ENCODE measurements around the gene PGM2. TPM values are rescaled to one million over a fixed set of nuclear protein-coding genes. Genes with fewer than 3 reads are reported as not detected.

PGM2 gene
- total and polyA plus RNA-seq, 8 donors = 2.1 to 15.1 (median 7.6) TPM

DNA sequence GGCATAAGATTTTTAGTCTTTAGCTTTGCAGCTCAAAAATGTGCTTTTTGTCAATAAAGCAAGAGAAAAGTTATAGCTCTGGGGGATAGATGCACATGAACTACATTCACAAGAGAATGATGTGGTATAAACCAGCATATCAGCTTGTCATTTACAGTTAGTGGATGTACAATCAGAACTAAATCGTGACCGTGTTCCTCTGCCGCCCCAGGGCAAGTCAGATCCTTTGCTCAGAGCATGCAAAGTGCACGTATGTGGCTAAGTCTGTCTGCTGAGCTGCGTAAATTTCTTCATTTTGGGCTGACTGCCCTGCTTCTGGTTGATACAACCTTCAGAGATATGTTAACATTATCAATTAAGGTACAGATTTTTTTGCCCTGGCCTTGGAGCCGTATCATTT lies 9.3 kb downstream of the PGM2 start:
- TF ChIP-seq, protein P1, sequence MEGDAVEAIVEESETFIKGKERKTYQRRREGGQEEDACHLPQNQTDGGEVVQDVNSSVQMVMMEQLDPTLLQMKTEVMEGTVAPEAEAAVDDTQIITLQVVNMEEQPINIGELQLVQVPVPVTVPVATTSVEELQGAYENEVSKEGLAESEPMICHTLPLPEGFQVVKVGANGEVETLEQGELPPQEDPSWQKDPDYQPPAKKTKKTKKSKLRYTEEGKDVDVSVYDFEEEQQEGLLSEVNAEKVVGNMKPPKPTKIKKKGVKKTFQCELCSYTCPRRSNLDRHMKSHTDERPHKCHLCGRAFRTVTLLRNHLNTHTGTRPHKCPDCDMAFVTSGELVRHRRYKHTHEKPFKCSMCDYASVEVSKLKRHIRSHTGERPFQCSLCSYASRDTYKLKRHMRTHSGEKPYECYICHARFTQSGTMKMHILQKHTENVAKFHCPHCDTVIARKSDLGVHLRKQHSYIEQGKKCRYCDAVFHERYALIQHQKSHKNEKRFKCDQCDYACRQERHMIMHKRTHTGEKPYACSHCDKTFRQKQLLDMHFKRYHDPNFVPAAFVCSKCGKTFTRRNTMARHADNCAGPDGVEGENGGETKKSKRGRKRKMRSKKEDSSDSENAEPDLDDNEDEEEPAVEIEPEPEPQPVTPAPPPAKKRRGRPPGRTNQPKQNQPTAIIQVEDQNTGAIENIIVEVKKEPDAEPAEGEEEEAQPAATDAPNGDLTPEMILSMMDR (IDR thresholded peaks at IDR 0.05) = no peak

DNA sequence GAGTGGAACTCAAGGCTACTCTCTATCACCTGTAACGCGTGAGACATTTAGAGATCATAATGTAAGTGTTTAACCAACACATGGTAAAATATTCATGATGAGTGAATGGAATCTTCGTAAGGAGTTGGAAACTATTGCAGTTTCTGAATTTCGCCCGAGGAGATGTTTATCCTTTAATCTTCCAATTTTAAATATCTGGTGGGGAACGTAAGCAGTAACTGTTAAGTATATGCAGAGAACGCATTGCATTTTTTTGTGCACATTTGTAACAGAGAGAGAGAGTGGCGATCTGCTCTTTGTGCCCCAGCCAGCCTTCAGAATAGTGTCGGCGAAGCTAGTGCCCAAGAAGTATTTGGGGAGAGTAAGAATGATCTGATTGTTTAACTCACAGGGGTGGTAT lies 9.8 kb downstream of the PGM2 start:
- no peaks in the 10 kb centered on the region for H3K9me3 ChIP-seq
- WGBS, 2 donors = 91 to 93% methylated on average over 10 of the region's 10 CpGs
- H3K27me3 ChIP-seq = no peaks in the 10 kb centered on the region
- TF ChIP-seq, protein P1 (IDR thresholded peaks at IDR 0.05) = no peak
- FAIRE-seq = no peak
- H3K27ac ChIP-seq = no peak overlapping the region
- no peak for DNase-seq
- H3K36me3 ChIP-seq = peaks cover 0 to 4% (median 0%) of the 10 kb centered on the region in 3 donors
- H3K4me3 ChIP-seq = no peak overlapping the region
- intact Hi-C loops (cut with DNase I) = no loop called here
- no peaks in the 10 kb centered on the region for H3K4me1 ChIP-seq
- ATAC-seq = no peak

More for the DNA sequence above, 9.3 kb downstream of the PGM2 start:
- H3K27ac ChIP-seq = no peak overlapping the region
- no peaks in the 10 kb centered on the region for H3K9me3 ChIP-seq
- peaks cover 0 to 4% (median 0%) of the 10 kb centered on the region in 3 donors for H3K36me3 ChIP-seq
- ATAC-seq = no peak
- DNase-seq = no peak
- FAIRE-seq = no peak
- intact Hi-C loops (cut with DNase I) = no loop called here
- 79% methylated on average over 6 of the region's 6 CpGs for WGBS, 2 donors
- H3K4me3 ChIP-seq = no peak overlapping the region
- no peaks in the 10 kb centered on the region for H3K27me3 ChIP-seq
- H3K4me1 ChIP-seq = no peaks in the 10 kb centered on the region

DNA sequence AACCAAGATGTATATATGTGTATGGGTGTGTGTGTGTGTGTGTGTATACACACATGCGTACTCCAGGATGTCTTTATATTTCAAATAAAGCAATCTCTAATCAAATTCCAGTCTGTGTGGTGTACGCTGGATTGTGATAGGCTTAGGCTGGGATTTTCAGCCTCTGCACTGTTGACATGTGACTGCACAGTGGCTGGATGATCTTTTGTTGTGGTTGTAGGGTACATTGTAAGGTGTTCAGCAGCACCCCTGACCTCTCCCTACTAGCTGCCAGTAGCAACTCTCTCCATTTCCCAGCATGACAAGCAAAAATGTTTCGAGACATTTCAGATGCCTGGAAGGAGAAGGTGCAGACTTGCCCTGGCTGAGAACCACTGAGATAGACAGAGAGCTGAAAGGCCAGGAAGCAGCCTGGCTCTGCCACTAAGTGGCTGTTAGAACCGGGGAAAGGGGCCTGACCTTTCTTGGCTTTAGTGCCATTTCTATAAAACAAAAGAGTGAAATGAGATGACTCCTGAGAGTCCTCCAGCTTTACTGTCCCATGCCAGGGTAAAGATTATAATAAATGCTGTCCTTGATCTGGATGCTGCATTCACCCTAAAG lies 10.5 kb downstream of the PGM2 start:
- H3K36me3 ChIP-seq = peaks cover 0 to 4% (median 0%) of the 10 kb centered on the region in 3 donors
- no peaks in the 10 kb centered on the region for H3K9me3 ChIP-seq
- DNase-seq (no peak), FAIRE-seq (no peak), ATAC-seq (no peak)
- WGBS, 2 donors = 91 to 92% methylated on average over 4 of the region's 4 CpGs
- H3K27ac ChIP-seq = no peak overlapping the region
- H3K27me3 ChIP-seq = no peaks in the 10 kb centered on the region
- intact Hi-C loops (cut with DNase I) = no loop called here
- H3K4me1 ChIP-seq = no peaks in the 10 kb centered on the region
- H3K4me3 ChIP-seq = no peak overlapping the region
- TF ChIP-seq, protein P1 (IDR thresholded peaks at IDR 0.05) = no peak

DNA sequence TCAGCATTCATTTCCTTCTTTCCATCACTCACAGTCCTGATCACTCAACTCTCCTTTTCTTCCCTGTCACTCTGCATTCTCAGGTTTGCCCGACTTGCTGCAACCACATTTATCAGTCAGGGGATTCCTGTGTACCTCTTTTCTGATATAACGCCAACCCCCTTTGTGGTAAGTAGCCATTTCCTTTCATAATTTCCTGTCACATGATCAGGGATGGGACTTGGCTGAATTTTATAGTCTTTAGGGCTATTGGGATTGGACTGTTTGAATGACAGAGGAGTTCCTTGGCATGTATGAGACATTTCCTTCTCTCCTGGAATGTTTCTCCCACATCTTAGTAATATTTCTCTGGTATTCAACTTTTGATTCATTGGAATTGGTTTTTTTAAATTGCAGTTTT lies 11.0 kb downstream of the PGM2 start:
- Histone ChIP-seq H3K4me1 (no peaks in the 10 kb centered on the region), H3K27ac (no peak overlapping the region), H3K36me3 (peaks cover 0 to 4% (median 0%) of the 10 kb centered on the region in 3 donors), H3K4me3 (no peak overlapping the region), H3K27me3 (no peaks in the 10 kb centered on the region), H3K9me3 (no peaks in the 10 kb centered on the region)
- no peak for FAIRE-seq
- no peak for ATAC-seq
- TF ChIP-seq, protein P1 (IDR thresholded peaks at IDR 0.05) = no peak
- DNase-seq = no peak
- intact Hi-C loops (cut with DNase I) = no loop called here
- WGBS, 2 donors = 83 to 86% methylated on average over 2 of the region's 2 CpGs

DNA sequence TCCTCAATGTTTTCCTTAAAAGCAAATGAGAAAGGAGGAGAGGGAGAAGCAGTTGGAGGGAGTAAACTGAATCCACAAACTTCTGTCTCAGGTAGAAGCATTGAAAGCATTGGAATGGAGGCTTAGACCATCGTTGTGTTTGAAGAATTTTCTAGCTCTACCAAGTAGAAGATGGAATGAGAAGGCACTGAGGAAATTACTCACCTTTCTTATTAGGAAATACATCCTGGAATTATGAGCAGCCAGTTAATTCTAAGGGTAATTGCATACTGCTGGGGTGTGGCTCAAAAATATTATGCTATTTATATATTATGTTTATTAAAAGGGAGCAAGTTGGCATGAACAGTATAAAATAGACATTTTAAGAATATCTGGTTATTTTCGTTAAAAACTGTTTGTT lies 12.9 kb downstream of the PGM2 start:
- no peaks in the 10 kb centered on the region for H3K4me1 ChIP-seq
- H3K4me3 ChIP-seq = no peak overlapping the region
- no peak overlapping the region for H3K27ac ChIP-seq
- FAIRE-seq (no peak), DNase-seq (no peak), ATAC-seq (no peak)
- no peaks in the 10 kb centered on the region for H3K9me3 ChIP-seq
- H3K36me3 ChIP-seq = peaks cover 0 to 4% (median 0%) of the 10 kb centered on the region in 3 donors
- H3K27me3 ChIP-seq = no peaks in the 10 kb centered on the region
- 59 to 62% methylated on average over 2 of the region's 2 CpGs for WGBS, 2 donors
- TF ChIP-seq, protein P1 (IDR thresholded peaks at IDR 0.05) = no peak
- intact Hi-C loops (cut with DNase I) = no loop called here

Data from pancreas (tissue), 10 donors.